HepG2 (cell line): ENCODE results near the gene CABLES1.

Source experiments
- ARNT2 ChIP-seq: sonication (generic); formaldehyde crosslinking; IDR thresholded peaks from 2 replicates; pipeline ENCODE4 v1.8.0; 2022; ENCODE audit warnings: mild to moderate bottlenecking, low read depth, missing genetic modification reagents, moderate library complexity
- HINFP ChIP-seq: sonication (generic); formaldehyde crosslinking; IDR thresholded peaks from 2 replicates; pipeline ENCODE4 v1.4.0; 2020; ENCODE audit warnings: low read depth, mild to moderate bottlenecking, missing genetic modification reagents
- IRF1 ChIP-seq: sonication (generic); formaldehyde crosslinking; IDR thresholded peaks from 2 replicates; pipeline ENCODE4 v1.4.0; 2020; ENCODE audit warnings: low read depth, mild to moderate bottlenecking, missing genetic modification reagents
- MEF2D ChIP-seq: sonication (generic); formaldehyde crosslinking; IDR thresholded peaks from 2 replicates; pipeline ENCODE4 v1.5.1; 2020; ENCODE audit warnings: mild to moderate bottlenecking, missing genetic modification reagents
- NCOA5 ChIP-seq: sonication (generic); formaldehyde crosslinking; IDR thresholded peaks from 2 replicates; pipeline ENCODE4 v1.4.0; 2020; ENCODE audit warnings: missing genetic modification reagents
- SKIL ChIP-seq: sonication (generic); formaldehyde crosslinking; IDR thresholded peaks from 2 replicates; pipeline ENCODE4 v1.8.0; 2022; ENCODE audit warnings: missing genetic modification reagents, mild to moderate bottlenecking, moderate library complexity, borderline replicate concordance
- ZNF101 ChIP-seq: sonication (generic); formaldehyde crosslinking; IDR thresholded peaks from 2 replicates; pipeline ENCODE4 v1.4.0; 2020; ENCODE audit warnings: mild to moderate bottlenecking, low read depth, missing genetic modification reagents, borderline replicate concordance
- TF ChIP-seq, protein P1 (sequence below): sonication (generic); formaldehyde crosslinking; IDR thresholded peaks from 2 replicates; pipeline ENCODE4 v1.4.0; 2020; ENCODE audit warnings: mild to moderate bottlenecking, missing genetic modification reagents
- TF ChIP-seq, protein P2 (sequence below): sonication (generic); formaldehyde crosslinking; IDR thresholded peaks from 2 replicates; pipeline ENCODE4 v1.4.0; 2020; ENCODE audit warnings: missing genetic modification reagents, borderline replicate concordance
- TF ChIP-seq, protein P3 (sequence below): sonication (generic); formaldehyde crosslinking; IDR thresholded peaks from 2 replicates; pipeline ENCODE4 v1.5.0; 2020; ENCODE audit warnings: mild to moderate bottlenecking, missing genetic modification reagents
- TF ChIP-seq, protein P4 (sequence below): sonication (generic); formaldehyde crosslinking; IDR thresholded peaks from 2 replicates; pipeline ENCODE4 v1.8.0; 2022; ENCODE audit warnings: mild to moderate bottlenecking, missing genetic modification reagents, moderate library complexity
- TF ChIP-seq, protein P5 (sequence below): sonication (generic); formaldehyde crosslinking; IDR thresholded peaks from 2 replicates; pipeline ENCODE4 v1.8.0; 2022; ENCODE audit warnings: mild to moderate bottlenecking, missing genetic modification reagents, borderline replicate concordance

GRCh38 chr18:23129355-23130002 is 5.8 kb upstream of the CABLES1 start:
- TF ChIP-seq MEF2D (no peak), ARNT2 (CRISPR knock-in tag) (no peak), NCOA5 (CRISPR knock-in tag) (no peak), SKIL (CRISPR knock-in tag) (no peak), HINFP (no peak), ZNF101 (CRISPR knock-in tag) (no peak), IRF1 (CRISPR knock-in tag) (no peak)
- TF ChIP-seq, protein P1, sequence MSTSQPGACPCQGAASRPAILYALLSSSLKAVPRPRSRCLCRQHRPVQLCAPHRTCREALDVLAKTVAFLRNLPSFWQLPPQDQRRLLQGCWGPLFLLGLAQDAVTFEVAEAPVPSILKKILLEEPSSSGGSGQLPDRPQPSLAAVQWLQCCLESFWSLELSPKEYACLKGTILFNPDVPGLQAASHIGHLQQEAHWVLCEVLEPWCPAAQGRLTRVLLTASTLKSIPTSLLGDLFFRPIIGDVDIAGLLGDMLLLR, result no peak
- TF ChIP-seq, protein P2, sequence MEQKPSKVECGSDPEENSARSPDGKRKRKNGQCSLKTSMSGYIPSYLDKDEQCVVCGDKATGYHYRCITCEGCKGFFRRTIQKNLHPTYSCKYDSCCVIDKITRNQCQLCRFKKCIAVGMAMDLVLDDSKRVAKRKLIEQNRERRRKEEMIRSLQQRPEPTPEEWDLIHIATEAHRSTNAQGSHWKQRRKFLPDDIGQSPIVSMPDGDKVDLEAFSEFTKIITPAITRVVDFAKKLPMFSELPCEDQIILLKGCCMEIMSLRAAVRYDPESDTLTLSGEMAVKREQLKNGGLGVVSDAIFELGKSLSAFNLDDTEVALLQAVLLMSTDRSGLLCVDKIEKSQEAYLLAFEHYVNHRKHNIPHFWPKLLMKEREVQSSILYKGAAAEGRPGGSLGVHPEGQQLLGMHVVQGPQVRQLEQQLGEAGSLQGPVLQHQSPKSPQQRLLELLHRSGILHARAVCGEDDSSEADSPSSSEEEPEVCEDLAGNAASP (CRISPR knock-in tag), result no peak
- TF ChIP-seq, protein P3, sequence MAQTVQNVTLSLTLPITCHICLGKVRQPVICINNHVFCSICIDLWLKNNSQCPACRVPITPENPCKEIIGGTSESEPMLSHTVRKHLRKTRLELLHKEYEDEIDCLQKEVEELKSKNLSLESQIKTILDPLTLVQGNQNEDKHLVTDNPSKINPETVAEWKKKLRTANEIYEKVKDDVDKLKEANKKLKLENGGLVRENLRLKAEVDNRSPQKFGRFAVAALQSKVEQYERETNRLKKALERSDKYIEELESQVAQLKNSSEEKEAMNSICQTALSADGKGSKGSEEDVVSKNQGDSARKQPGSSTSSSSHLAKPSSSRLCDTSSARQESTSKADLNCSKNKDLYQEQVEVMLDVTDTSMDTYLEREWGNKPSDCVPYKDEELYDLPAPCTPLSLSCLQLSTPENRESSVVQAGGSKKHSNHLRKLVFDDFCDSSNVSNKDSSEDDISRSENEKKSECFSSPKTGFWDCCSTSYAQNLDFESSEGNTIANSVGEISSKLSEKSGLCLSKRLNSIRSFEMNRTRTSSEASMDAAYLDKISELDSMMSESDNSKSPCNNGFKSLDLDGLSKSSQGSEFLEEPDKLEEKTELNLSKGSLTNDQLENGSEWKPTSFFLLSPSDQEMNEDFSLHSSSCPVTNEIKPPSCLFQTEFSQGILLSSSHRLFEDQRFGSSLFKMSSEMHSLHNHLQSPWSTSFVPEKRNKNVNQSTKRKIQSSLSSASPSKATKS (CRISPR knock-in tag), result no peak
- TF ChIP-seq, protein P4, sequence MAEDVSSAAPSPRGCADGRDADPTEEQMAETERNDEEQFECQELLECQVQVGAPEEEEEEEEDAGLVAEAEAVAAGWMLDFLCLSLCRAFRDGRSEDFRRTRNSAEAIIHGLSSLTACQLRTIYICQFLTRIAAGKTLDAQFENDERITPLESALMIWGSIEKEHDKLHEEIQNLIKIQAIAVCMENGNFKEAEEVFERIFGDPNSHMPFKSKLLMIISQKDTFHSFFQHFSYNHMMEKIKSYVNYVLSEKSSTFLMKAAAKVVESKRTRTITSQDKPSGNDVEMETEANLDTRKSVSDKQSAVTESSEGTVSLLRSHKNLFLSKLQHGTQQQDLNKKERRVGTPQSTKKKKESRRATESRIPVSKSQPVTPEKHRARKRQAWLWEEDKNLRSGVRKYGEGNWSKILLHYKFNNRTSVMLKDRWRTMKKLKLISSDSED (CRISPR knock-in tag), result no peak
- TF ChIP-seq, protein P5, sequence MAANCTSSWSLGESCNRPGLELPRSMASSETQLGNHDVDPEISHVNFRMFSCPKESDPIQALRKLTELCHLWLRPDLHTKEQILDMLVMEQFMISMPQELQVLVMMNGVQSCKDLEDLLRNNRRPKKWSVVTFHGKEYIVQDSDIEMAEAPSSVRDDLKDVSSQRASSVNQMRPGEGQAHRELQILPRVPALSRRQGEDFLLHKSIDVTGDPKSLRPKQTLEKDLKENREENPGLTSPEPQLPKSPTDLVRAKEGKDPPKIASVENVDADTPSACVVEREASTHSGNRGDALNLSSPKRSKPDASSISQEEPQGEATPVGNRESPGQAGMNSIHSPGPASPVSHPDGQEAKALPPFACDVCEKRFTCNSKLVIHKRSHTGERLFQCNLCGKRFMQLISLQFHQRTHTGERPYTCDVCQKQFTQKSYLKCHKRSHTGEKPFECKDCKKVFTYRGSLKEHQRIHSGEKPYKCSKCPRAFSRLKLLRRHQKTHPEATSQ (CRISPR knock-in tag), result no peak
